ENCODE measurements around the gene IL36B. TPM values are rescaled to one million over a fixed set of nuclear protein-coding genes. Genes with fewer than 3 reads are reported as not detected.

The IL36B gene
- total and polyA plus RNA-seq, 8 donors: not detected

GRCh38 chr2:113039719-113040118 is 12.9 kb downstream of the IL36B start:
- no peaks in the 10 kb centered on the region for H3K27me3 ChIP-seq
- H3K4me1 ChIP-seq: no peaks in the 10 kb centered on the region
- no peaks in the 10 kb centered on the region for H3K36me3 ChIP-seq
- intact Hi-C loops (cut with DNase I): no loop called here
- H3K9me3 ChIP-seq: no peaks in the 10 kb centered on the region
- TF ChIP-seq CTCF (IDR thresholded peaks at IDR 0.05): no peak
- no peak overlapping the region for H3K27ac ChIP-seq
- DNase-seq (no peak), ATAC-seq (no peak)
- H3K4me3 ChIP-seq: no peak overlapping the region

GRCh38 chr2:113039158-113039557 is 13.5 kb downstream of the IL36B start:
- Histone ChIP-seq H3K9me3 (no peaks in the 10 kb centered on the region), H3K27me3 (no peaks in the 10 kb centered on the region), H3K4me3 (no peak overlapping the region), H3K36me3 (no peaks in the 10 kb centered on the region), H3K27ac (no peak overlapping the region), H3K4me1 (no peaks in the 10 kb centered on the region)
- DNase-seq (no peak), ATAC-seq (no peak)
- intact Hi-C loops (cut with DNase I): no loop called here
- no peak for TF ChIP-seq CTCF (IDR thresholded peaks at IDR 0.05)

- no peaks in the 10 kb centered on the region for H3K27me3 ChIP-seq
- no peak overlapping the region for H3K27ac ChIP-seq
- intact Hi-C loops (cut with DNase I): no loop called here
- DNase-seq: no peak
- no peak for ATAC-seq
- no peaks in the 10 kb centered on the region for H3K36me3 ChIP-seq
- no peaks in the 10 kb centered on the region for H3K4me1 ChIP-seq
- no peak overlapping the region for H3K4me3 ChIP-seq
- H3K9me3 ChIP-seq: no peaks in the 10 kb centered on the region
- no peak for TF ChIP-seq CTCF (IDR thresholded peaks at IDR 0.05)
Measured at GRCh38 chr2:113038291-113038690, 14.4 kb downstream of the IL36B start.

- ATAC-seq (no peak), DNase-seq (no peak)
- Histone ChIP-seq H3K4me1 (no peaks in the 10 kb centered on the region), H3K27me3 (peaks cover 0 to 3% of the 10 kb centered on the region in 2 donors), H3K4me3 (no peak overlapping the region), H3K36me3 (no peaks in the 10 kb centered on the region), H3K9me3 (no peaks in the 10 kb centered on the region), H3K27ac (no peak overlapping the region)
- intact Hi-C loops (cut with DNase I): no loop called here
- TF ChIP-seq CTCF (IDR thresholded peaks at IDR 0.05): no peak
Measured at GRCh38 chr2:113036763-113037162, 15.9 kb downstream of the IL36B start.

- no peak overlapping the region for H3K4me3 ChIP-seq
- intact Hi-C loops (cut with DNase I): no loop called here
Measured at GRCh38 chr2:113034016-113034415, 18.7 kb downstream of the IL36B start.

More at GRCh38 chr2:113034016-113034415, 18.7 kb downstream of the IL36B start:
- Histone ChIP-seq H3K4me1 (no peaks in the 10 kb centered on the region), H3K36me3 (no peaks in the 10 kb centered on the region), H3K27me3 (peaks cover 0 to 10% of the 10 kb centered on the region in 2 donors), H3K9me3 (no peaks in the 10 kb centered on the region), H3K27ac (no peak overlapping the region)
- DNase-seq: no peak
- TF ChIP-seq CTCF (IDR thresholded peaks at IDR 0.05): no peak
- ATAC-seq: no peak

Data from left lung (tissue), 10 donors.